ENCODE measurements around the gene AKAP1.

The AKAP1 gene

GRCh38 chr17:57086069-57086930, 1.3 kb downstream of the AKAP1 start:
- TF ChIP-seq GATA2 (IDR thresholded peaks at IDR 0.05; ENCODE audit: low read depth, low read length) (no peak), GATA3 (IDR thresholded peaks at IDR 0.05; ENCODE audit: low read depth, low read length) (no peak)

GRCh38 chr17:57088298-57088697, 3.3 kb downstream of the AKAP1 start:
- no peak for TF ChIP-seq GATA3 (IDR thresholded peaks at IDR 0.05; ENCODE audit: low read depth, low read length)
- no peak for TF ChIP-seq GATA2 (IDR thresholded peaks at IDR 0.05; ENCODE audit: low read depth, low read length)

DNA sequence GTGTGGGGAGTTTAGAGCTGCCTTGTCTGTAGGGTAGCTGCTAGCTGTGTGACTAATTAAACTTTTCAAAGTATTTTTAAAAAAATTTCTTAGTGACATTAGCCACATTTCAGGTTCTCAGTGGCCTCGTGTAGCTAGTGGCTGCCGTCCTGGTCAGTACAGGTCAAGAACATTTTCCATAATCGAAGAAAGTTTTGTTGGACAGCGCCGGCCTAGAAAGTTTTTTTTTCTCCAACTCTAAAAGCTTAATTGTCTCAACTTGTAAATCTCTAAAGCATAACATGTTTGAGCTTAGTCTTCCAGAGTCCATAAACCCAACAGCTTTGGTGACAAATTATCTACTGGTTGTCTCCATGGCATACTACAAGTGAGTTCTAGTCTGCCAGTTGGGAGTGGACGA, 4.3 kb downstream of the AKAP1 start:
- no peak for TF ChIP-seq GATA3 (IDR thresholded peaks at IDR 0.05; ENCODE audit: low read depth, low read length)
- no peak for TF ChIP-seq GATA2 (IDR thresholded peaks at IDR 0.05; ENCODE audit: low read depth, low read length)

- TF ChIP-seq GATA3 (IDR thresholded peaks at IDR 0.05; ENCODE audit: low read depth, low read length) = no peak
- no peak for TF ChIP-seq GATA2 (IDR thresholded peaks at IDR 0.05; ENCODE audit: low read depth, low read length)
Measured at GRCh38 chr17:57090560-57091185, 5.6 kb downstream of the AKAP1 start.

GRCh38 chr17:57091186-57091618, 6.2 kb downstream of the AKAP1 start:
- no peak for TF ChIP-seq GATA2 (IDR thresholded peaks at IDR 0.05; ENCODE audit: low read depth, low read length)
- TF ChIP-seq GATA3 (IDR thresholded peaks at IDR 0.05; ENCODE audit: low read depth, low read length) = no peak

GRCh38 chr17:57092171-57092570, 7.1 kb downstream of the AKAP1 start:
- no peak for TF ChIP-seq GATA2 (IDR thresholded peaks at IDR 0.05; ENCODE audit: low read depth, low read length)
- no peak for TF ChIP-seq GATA3 (IDR thresholded peaks at IDR 0.05; ENCODE audit: low read depth, low read length)

DNA sequence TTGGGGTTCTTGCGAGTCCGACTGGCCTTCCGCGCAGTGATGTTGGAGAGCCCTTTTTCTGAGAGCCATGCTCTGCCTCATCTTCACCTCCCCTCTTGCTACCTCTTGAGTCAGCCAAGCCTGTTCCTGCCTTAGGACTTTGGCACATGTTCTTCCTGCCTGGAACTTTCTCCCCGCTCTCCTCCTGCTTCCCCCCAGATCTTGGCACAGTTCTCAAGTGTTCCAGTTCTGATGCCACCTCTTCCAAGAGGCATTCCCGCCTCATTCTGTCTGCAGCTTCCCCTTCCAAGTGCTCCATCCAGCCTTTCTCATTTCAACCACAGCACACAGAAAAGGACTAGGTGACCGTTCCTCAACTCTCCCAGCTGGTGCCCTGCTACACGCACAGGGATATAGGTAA, 7.7 kb downstream of the AKAP1 start:
- TF ChIP-seq GATA2 (IDR thresholded peaks at IDR 0.05; ENCODE audit: low read depth, low read length) (no peak), GATA3 (IDR thresholded peaks at IDR 0.05; ENCODE audit: low read depth, low read length) (no peak)

- TF ChIP-seq GATA2 (IDR thresholded peaks at IDR 0.05; ENCODE audit: low read depth, low read length) (no peak), GATA3 (IDR thresholded peaks at IDR 0.05; ENCODE audit: low read depth, low read length) (no peak)
Measured at GRCh38 chr17:57096472-57097202, 11.6 kb downstream of the AKAP1 start.

- TF ChIP-seq GATA3 (IDR thresholded peaks at IDR 0.05; ENCODE audit: low read depth, low read length) (no peak), GATA2 (IDR thresholded peaks at IDR 0.05; ENCODE audit: low read depth, low read length) (no peak)
Measured at GRCh38 chr17:57097832-57098421, 12.9 kb downstream of the AKAP1 start.

- TF ChIP-seq GATA2 (IDR thresholded peaks at IDR 0.05; ENCODE audit: low read depth, low read length) (no peak), GATA3 (IDR thresholded peaks at IDR 0.05; ENCODE audit: low read depth, low read length) (no peak)
Measured at GRCh38 chr17:57099165-57099564, 14.1 kb downstream of the AKAP1 start.

DNA sequence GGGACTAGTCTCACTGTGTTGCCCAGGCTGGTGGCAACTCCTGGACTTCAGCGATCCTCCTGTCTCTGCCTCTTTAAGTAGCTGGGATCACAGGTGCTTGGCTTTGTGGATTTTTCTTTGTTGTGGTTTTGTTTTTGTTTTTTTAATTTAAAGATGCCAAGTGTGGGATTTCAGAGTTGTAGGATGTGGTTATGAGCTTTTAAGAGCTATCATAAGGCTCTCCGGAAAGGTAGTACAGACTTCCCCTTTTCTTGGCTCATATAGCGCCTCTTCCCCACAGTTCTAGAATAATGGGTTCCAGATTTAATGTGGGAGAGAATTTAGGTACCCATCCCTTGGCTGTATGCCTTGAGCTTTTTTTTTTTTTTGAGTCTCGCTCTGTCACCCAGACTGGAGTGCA, 17.1 kb downstream of the AKAP1 start:
- TF ChIP-seq GATA2 (IDR thresholded peaks at IDR 0.05; ENCODE audit: low read depth, low read length) (no peak), GATA3 (IDR thresholded peaks at IDR 0.05; ENCODE audit: low read depth, low read length) (no peak)

DNA sequence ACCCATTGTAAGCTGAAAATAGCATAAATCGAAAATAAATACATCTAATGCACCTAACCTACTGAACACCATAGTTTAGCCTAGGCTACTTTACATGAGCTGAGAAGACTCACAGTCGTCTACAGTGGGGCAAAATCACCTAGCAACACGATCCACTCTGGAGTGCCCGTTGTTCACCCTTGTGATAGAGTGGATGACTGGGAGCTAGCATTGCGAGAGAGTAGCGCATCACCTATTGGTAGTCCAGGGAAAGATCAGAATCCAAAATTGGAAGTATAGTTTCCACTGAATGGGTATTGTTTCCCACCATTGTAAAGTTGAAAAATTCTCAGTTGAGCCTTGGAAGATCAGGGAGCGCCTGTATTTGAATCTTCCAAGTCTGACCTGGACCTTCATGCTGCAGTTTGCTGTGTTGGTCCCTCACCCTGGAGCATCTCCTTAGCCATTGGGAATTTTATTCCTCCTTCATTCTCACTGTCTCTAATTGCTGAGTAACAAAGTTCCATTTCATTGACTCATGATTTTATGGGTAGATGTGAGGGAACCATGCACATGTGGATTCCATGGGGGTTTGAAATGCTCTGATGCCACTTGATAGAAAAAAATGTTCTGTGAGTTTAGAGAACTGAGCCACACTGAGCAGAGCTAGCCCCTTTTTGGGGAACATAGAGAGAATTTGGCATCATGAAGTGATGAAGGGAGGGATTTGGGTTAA, 19.6 kb downstream of the AKAP1 start:
- TF ChIP-seq GATA3 (IDR thresholded peaks at IDR 0.05; ENCODE audit: low read depth, low read length) = no peak
- TF ChIP-seq GATA2 (IDR thresholded peaks at IDR 0.05; ENCODE audit: low read depth, low read length) = no peak

DNA sequence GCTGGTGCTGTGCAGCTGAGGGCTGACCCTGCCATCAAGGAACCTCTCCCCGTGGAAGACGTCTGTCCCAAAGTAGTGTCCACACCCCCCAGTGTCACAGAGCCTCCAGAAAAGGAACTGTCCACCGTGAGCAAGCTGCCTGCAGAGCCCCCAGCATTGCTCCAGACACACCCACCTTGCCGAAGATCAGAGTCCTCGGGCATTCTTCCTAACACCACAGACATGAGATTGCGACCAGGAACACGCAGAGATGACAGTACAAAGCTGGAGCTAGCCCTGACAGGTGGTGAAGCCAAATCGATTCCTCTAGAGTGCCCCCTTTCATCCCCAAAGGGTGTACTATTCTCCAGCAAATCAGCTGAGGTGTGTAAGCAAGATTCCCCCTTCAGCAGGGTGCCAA, 20.5 kb downstream of the AKAP1 start:
- TF ChIP-seq GATA3 (IDR thresholded peaks at IDR 0.05; ENCODE audit: low read depth, low read length) (no peak), GATA2 (IDR thresholded peaks at IDR 0.05; ENCODE audit: low read depth, low read length) (no peak)
